Superior temporal gyrus (tissue), 1 donor: ENCODE measurements around the gene NPTX2.

Experiments
- DNase-seq: peaks from one replicate; pipeline ENCODE4 v3.0.0-alpha.2; 2016; ENCODE audit errors: extremely low spot score

NPTX2 gene

DNA sequence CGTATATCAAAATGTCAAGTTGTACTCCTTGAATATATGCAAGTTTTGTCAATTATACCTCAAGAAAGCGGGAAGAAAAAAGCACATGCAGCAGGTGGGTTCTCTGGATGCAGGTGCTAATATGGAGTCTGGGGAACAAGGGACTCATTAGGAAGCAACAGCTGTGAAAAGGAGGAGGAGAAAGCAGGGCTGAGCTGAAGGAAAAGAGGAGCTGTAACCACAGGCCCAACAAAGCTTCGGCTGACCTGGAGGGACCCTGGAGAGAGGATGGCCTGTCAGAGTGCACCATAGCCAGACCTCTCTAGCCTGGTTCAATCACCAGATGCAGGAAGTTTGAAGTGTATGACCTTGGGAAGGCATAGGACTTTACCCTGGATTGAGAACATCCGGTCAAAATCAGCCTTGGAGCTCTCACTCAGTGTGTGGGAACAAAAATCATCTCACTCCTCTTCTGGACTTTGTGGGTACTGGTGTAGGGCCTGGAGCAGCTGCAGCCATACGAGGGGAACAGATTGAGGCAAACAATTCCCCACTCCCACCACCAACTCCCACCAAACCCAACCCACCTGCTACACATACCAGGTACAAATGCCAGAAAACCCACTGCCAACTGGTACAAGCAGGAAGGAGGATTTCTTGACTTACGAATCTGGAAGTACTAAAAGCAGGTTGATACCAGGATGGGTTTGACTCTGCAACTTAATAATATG is 36.7 kb downstream of the NPTX2 start:
- no peak for DNase-seq

DNA sequence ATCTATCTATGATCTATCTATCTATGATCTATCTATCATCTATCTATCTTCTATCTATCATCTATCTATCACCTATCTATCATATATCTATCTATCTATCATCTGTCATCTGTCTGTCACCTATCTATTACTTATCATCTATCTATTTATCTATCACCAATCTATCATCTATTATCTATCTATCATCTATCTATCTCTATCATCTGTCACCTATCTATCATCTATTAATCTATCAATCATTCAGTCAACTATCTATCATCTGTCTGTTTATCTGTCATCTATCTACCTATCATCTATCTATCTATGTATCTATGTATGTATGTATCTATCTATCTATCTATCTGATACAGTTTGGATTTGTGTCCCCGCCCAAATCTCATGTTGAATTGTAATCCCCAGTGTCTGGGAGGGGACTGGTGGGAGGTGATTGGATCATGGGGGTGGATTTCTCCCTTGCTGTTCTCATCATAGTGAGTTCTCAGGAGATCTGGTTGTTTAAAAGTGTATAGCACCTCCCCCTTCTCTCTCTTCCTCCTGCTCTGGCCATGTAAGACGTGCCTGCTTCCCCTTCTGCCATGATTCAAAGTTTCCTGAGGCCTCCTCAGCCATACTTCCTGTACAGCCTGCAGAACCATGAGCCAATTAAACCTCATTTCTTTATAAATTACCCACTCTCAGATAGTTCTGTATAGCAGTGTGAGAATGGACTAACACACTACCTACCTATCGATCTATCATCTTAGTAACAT is 37.6 kb downstream of the NPTX2 start:
- no peak for DNase-seq

DNA sequence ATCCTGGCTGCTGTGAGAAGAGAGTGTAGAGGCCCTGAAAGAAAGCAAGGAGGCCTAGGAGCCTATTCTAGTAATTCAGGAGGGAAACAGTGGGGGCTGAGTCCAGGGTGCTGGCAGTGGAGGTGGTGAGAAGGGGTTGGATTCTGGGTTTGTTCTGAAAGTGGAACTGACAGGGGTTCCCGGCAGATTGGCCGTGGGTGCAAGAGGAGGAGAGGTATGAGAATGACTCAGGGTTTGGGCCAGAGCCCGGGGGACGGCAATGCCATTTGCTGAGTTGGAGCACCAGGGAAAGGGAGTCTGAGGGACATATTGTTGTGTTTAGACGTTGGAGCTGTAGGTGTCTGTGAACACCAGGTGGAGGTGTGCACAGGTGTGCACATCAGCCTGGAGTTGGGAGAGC is 38.5 kb downstream of the NPTX2 start:
- DNase-seq: peak; percentile 56

DNA sequence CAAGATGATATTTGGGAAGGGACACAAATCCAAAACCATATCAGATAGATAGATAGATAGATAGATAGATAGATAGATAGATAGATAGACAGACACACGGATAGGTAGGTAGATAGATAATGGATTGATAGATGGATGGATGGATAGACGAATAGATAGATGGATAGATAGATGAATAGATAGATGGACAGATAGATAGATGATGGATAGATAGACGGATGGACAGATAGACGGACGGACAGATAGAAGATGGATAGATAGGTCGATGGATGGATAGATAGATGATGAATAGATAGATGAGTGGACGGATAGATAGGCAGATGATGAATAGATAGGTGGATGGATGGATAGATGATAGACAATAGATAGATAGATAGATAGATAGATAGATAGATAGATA is 39.8 kb downstream of the NPTX2 start:
- DNase-seq: no peak

DNA sequence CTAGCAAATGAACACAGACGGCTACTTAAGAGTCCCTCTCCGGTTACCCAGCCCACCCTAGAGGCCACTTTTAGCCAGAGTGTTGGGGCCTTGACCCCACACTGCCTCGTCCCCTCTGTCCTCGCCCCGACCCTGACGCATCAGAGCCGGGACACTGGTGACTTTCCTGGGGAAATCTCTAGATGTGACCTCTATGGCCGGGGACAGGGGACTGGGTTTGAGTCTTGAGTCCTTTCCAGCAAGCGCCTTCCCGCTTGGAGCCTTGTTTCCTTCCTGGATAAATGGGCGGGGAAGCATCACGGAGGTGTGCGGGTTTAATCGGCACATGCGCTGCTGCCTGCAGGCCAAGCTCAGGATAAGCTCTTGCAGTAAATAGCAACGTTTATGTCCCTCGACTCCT is 40.7 kb downstream of the NPTX2 start:
- no peak for DNase-seq

DNA sequence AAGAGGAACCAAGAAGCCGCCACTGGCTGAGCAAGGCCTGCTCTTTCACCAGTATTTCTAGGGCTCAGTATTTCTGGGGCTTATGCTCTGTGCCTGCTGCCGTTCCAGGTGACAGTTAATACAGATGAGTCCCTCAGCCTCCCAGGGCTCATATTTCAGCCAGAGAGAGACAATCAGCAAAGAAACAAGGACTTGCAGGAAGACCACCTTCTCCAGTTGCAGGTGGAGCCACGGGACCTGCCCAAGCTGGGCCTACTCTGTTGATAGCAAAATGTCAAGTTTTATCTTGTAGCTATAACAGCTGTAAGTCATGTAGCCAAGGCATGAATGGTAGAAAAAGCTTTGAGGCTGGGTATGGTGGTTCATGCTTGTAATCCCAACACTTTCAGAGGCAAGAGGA is 42.7 kb downstream of the NPTX2 start:
- DNase-seq: no peak

DNA sequence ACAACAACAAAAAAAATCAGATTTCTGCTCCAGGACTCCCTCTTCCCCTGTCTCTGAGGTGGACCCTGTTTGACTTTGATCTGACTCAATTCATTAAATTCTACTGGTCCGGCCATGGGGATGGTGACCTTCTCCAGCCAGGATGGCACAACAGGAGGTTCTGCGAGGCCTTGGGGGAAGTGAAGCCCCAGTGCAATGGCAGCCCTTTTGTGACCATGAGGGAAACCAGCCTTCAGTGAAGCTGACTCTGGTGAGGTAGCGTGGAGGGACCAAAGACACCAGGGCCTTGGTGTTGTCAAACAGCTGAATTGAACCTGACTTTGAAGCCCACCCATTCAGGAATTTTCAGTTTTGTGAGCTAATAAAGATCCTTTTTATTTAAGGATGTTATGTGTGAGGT is 44.5 kb downstream of the NPTX2 start:
- DNase-seq: no peak

DNA sequence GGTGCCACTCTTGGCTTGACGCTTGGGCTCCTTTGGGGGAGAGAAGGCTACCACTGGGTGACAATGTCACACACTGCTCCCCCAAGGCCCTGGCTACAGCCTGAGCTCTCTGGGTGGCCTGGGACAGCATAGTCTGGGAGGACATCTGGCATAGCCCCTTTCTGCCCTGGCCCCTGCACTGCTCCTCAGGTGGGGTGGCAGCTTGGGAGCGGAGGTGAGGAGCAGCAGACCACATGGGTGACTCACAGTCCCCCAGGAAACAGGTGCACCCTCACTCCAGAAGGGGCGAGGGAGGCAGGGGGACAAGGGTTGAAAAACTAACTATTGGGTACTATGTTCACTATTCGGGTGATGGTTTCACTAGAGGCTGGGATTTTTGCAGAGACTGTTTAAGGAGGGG is 45.2 kb downstream of the NPTX2 start:
- DNase-seq: no peak

DNA sequence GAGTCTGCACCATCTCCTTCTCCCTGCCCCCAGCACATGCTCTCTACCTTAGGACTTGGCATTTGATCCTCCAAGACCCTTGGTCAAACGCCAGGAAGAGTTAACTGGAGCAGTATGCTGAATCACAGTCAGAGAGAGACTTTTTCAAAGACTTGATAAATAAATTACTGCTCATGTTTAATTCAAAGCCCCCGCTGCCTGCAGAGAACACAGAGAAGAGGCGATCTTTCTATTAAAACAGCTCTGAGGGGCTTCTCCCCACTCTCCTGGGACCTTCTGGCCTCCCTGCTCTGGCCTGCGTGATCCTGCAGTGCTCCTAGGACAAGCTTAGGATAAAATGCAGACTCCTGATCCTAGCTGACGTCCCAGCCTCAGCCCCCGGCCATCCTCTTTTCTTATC is 47.8 kb downstream of the NPTX2 start:
- DNase-seq: no peak

DNA sequence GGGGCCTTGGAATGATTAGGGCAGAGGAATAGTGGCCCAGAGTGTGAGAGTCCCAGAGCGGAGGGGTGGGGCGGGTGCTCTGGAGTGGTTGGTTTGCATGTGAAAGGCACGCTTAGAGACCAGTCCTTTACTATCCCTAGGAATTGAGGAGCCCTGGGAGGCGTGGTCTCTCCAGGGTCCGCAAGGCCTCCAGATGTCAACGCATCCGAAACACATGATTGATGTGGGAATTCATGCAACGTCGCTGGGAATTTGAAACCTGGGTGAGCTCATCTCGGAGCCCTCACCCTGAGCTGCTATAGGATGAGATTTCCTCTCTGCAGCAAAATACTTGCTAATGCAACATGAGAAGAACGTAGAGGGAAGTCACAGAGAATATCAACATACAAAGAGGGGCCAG is 51.2 kb downstream of the NPTX2 start:
- no peak for DNase-seq

DNA sequence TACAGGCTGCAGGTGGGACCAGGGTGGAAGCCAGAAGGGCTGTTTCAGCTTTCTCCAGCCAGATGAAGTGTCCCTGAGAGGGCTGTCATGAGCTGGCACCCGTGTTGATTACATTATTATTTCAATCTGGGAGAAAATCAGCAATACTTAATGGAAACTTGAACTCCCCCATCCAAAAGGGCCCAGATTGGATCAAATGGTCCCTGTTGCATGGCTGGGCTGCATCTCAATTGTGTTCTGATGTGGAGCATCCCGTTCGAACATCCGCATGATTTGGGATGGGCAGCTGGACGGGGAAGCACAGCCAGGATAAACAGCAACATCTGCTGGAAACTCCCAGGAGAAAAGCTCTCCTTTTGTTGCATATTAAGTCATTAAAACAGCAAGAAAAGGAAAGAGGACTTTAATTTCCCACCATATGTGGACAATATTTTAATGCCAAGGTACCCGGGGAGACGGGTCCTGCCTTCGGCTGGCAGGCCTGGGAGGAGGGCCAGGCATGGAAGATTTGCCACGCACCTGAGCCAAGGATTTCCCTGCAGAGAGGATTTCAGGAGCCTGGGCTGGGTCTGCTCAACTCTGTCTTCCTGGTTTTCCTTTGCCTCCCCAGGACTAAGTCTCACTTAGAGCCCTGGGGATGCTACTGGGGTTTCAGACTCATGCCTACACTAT is 52.4 kb downstream of the NPTX2 start:
- no peak for DNase-seq

DNA sequence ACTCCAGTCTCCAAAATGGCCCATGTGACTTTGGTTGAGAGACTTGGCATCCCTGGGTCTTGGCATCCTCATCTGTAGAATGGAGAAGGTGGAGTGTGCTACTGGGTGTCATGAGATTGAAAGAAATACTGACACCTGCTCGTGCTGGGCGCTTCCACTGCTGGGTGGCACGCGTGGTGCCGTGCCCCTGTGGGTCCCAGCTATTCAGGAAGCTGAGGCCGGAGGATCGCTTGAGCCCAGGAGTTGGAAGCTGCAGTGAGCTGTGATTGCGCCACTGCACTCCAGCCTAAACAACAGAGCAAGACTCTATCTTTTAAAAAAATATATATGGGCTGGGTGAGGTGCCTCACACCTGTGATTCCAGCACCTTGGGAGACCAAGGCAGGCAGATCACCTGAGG is 53.1 kb downstream of the NPTX2 start:
- DNase-seq: no peak

DNA sequence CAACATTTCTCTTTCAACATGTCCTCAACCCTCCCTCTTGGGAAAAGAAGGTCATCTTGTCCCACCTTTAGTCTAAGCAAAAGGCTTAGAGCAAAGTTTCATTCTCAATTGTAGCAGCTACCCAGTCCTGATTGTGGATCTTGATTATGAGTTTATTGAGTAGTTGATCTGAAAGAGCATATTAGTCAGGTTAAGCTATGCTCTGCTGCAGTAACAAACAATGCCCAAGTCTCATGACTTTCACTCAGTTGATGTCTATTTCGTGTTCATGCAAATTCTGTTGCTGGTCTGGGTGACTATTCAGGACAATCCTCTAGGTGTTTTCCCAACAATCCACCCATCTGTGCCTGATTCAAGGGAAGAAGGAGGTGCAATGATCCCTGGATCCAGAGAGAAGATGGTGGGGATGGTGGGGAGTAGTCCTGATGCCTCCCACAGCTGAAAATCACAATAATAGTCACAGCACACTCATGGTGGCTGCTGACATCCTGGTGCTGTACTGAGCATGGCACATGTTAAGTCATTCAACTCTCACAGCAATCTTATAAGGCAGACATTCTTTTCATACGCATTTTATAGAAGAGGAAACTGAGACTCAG is 54.7 kb downstream of the NPTX2 start:
- DNase-seq: no peak

DNA sequence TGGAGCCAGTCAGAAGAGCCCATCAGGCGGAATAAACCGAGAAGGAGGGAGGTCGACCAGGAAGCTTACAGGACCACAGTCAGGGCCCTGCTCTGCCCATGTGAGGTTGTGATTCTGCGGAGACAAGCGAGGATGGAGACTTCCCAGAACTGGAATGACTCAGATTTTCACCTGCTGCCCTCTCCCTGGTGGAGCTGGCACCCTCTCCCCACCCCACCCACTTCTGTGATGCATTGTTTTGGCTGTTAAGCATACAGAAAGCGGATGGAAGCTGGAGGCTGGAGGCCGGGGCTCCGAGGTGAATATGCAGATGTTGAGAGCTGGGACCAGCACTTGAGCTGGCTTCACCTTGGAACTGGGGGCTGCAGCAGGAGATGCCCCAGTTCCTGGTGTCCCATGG is 57.4 kb downstream of the NPTX2 start:
- no peak for DNase-seq

DNA sequence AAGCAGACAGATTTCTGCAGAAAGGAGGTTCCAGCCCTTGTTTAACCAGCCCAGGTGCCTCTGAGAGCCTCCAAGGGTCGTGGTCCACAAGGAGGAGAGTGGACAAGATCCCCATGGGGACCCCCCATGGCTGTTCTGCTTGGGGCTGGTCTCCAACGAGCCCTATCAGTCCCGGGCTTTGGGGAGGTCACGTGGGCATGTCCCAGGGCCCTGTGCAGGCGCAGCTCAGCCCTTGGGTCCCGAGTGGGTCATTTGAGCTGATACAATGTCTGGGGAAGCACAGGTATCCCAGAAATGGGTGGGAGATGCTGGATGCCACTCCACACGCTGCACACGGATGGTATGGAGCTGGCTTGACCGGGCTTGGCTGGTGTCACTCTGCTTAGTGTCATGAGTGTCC is 57.8 kb downstream of the NPTX2 start:
- DNase-seq: no peak

DNA sequence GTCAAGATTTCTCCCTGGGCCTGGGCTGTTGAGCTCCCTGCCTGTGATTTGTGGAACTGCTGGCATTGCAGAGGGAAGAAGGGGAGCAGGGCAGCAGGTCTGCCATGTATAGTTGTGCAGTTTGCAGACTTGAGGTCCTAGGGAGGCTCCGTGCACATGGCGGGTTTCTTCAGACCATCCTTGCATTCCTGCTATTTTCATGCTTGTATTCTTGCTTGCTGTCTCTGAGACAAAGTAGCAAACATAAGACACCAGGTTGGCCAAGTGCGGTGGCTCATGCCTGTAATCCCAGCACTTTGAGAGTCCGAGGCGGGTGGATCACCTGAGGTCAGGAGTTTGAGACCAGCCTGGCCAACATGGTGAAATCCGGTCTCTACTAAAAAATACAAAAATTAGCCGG is 61.1 kb downstream of the NPTX2 start:
- DNase-seq: no peak
